GM18868 (cell line): ENCODE data around the gene GALK2.
A peak's percentile ranks its signal among the peaks of the same experiment; 100 is the strongest.
"Not testable (repeated sequence)": the region's sequence is repeated elsewhere in the genome, so short reads cannot be mapped to it uniquely, and the experiment has no call there.

Experiments used
- ATAC-seq: cut with Tn5 transposase; IDR thresholded peaks from one replicate; pipeline ENCODE4 v1.9.1; 2021; ENCODE audit warnings: mild to moderate bottlenecking, moderate library complexity; ENCODE audit not compliant: unreplicated experiment

Gene GALK2

GRCh38 chr15:49215768-49216739, 46.0 kb downstream of the GALK2 start:
- peak; percentile 100 for ATAC-seq

- ATAC-seq: no peak
These were observed 53.7 kb downstream of the GALK2 start for GRCh38 chr15:49223536-49224274.

- ATAC-seq: no peak
These were observed 55.7 kb downstream of the GALK2 start for GRCh38 chr15:49225572-49226281.

- no peak for ATAC-seq
These were observed 57.6 kb downstream of the GALK2 start for GRCh38 chr15:49227602-49228001.

GRCh38 chr15:49229922-49230321, 59.9 kb downstream of the GALK2 start:
- no peak for ATAC-seq

- no peak for ATAC-seq
These were observed 62.3 kb downstream of the GALK2 start for GRCh38 chr15:49232236-49232806.

- peak; percentile 94 for ATAC-seq
These were observed 65.5 kb downstream of the GALK2 start for GRCh38 chr15:49235446-49236124.

- ATAC-seq: no peak
These were observed 66.8 kb downstream of the GALK2 start for GRCh38 chr15:49236869-49237268.

GRCh38 chr15:49238342-49238741, 68.3 kb downstream of the GALK2 start:
- no peak for ATAC-seq

GRCh38 chr15:49239105-49239504, 69.1 kb downstream of the GALK2 start:
- ATAC-seq: no peak

- ATAC-seq: no peak
These were observed 72.8 kb downstream of the GALK2 start for GRCh38 chr15:49242820-49243219.

- no peak for ATAC-seq
These were observed 77.6 kb downstream of the GALK2 start for GRCh38 chr15:49247556-49248110.

GRCh38 chr15:49248291-49248690, 78.2 kb downstream of the GALK2 start:
- ATAC-seq: no peak

- no peak for ATAC-seq
These were observed 86.1 kb downstream of the GALK2 start for GRCh38 chr15:49255966-49256759.

GRCh38 chr15:49265117-49265516, 95.1 kb downstream of the GALK2 start:
- not testable (repeated sequence) for ATAC-seq

- ATAC-seq: no peak
These were observed 95.9 kb downstream of the GALK2 start for GRCh38 chr15:49265911-49266310.

GRCh38 chr15:49270541-49271421, 100.7 kb downstream of the GALK2 start:
- no peak for ATAC-seq

- ATAC-seq: no peak
These were observed 103.8 kb downstream of the GALK2 start for GRCh38 chr15:49273734-49274318.
